Measurements from ENCODE around the gene SLC18A3. TPM values are rescaled to one million over a fixed set of nuclear protein-coding genes. Genes with fewer than 3 reads are reported as not detected.

SLC18A3 gene
- polyA plus RNA-seq, 1 experiment = not detected

GRCh38 chr10:49615213-49615612 lies 5.1 kb downstream of the SLC18A3 start:
- POLR2A ChIA-PET = no interaction called here
- Histone ChIP-seq H3K9me3 (ENCODE audit: control insufficient read depth, insufficient read depth, low read length) (peaks cover 14% of the 10 kb centered on the region; the same call in 1 of the 2 replicates), H3K4me3 (ENCODE audit: low read depth, low read length) (no peak overlapping the region), H3K27me3 (ENCODE audit: control insufficient read depth, insufficient read depth, low read length) (peaks cover 61% of the 10 kb centered on the region), H3K27ac (ENCODE audit: low read depth, low read length) (no peak overlapping the region)
- TF ChIP-seq, protein P1, sequence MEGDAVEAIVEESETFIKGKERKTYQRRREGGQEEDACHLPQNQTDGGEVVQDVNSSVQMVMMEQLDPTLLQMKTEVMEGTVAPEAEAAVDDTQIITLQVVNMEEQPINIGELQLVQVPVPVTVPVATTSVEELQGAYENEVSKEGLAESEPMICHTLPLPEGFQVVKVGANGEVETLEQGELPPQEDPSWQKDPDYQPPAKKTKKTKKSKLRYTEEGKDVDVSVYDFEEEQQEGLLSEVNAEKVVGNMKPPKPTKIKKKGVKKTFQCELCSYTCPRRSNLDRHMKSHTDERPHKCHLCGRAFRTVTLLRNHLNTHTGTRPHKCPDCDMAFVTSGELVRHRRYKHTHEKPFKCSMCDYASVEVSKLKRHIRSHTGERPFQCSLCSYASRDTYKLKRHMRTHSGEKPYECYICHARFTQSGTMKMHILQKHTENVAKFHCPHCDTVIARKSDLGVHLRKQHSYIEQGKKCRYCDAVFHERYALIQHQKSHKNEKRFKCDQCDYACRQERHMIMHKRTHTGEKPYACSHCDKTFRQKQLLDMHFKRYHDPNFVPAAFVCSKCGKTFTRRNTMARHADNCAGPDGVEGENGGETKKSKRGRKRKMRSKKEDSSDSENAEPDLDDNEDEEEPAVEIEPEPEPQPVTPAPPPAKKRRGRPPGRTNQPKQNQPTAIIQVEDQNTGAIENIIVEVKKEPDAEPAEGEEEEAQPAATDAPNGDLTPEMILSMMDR (IDR thresholded peaks at IDR 0.05; ENCODE audit: low read depth, low read length) = no peak
- CTCF ChIA-PET = no interaction called here
- no peak for DNase-seq (ENCODE audit: low read depth, low spot score)

DNA sequence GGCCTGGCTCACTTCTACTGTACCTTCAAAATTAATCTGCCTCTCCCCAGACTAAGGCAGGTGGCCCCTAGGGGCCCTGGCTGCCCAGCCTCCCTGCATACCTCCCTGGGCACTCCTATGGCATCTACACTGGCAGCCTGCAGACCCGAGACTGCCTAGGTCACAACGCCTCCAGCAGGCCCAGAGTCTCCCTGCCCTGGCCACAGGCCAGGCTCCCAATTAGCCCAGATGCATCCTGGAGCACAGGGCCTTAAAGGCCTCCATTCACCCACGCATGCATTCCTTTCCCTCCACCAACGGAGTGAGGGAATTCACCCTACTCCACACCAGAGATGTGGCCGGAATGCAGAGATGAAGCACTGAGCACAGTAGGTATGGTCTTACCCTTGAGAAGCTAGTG lies 5.6 kb downstream of the SLC18A3 start:
- peaks cover 14% of the 10 kb centered on the region; the same call in 1 of the 2 replicates for H3K9me3 ChIP-seq (ENCODE audit: control insufficient read depth, insufficient read depth, low read length)
- CTCF ChIA-PET = no interaction called here
- no peak overlapping the region for H3K27ac ChIP-seq (ENCODE audit: low read depth, low read length)
- TF ChIP-seq, protein P1 (IDR thresholded peaks at IDR 0.05; ENCODE audit: low read depth, low read length) = no peak
- DNase-seq (ENCODE audit: low read depth, low spot score) = no peak
- H3K4me3 ChIP-seq (ENCODE audit: low read depth, low read length) = no peak overlapping the region
- POLR2A ChIA-PET = no interaction called here
- H3K27me3 ChIP-seq (ENCODE audit: control insufficient read depth, insufficient read depth, low read length) = peaks cover 58% of the 10 kb centered on the region

DNA sequence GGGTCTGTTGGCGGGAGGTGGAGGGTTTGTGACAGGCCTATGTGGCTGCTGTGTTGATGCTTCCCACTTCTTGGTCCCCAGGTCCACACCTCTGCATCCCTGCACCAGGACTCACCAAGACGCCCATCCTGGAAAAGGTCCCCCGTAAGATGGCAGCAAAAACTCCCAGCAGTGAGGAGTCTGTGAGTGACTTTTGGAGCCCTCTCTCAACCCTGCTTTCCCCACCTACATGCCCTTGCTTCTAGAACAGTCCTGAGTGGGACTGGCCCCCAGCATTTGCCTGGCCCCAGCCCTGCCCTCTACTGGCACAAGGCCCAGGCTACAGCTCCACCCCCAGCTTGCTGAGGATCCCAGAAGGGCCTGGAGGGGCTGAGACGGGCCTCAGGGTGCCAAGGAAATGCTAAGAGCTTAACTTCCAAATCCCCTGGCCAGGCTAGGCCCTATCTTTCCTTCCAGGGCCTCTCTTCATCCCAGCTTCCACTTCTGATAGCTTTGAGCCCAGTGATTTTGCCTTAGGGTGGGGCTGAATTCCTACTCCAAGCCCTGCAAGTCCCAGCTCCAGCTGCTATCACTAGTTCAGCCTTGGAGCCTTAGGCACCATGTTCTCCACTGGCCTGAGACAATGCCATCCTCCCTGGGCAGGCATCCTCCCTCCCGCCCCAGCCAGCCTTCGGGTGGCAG lies 6.5 kb downstream of the SLC18A3 start:
- no peak for DNase-seq (ENCODE audit: low read depth, low spot score)
- CTCF ChIA-PET = no interaction called here
- POLR2A ChIA-PET = no interaction called here
- H3K27me3 ChIP-seq (ENCODE audit: control insufficient read depth, insufficient read depth, low read length) = peaks cover 50% of the 10 kb centered on the region
- no peak overlapping the region for H3K4me3 ChIP-seq (ENCODE audit: low read depth, low read length)
- TF ChIP-seq, protein P1 (IDR thresholded peaks at IDR 0.05; ENCODE audit: low read depth, low read length) = no peak
- H3K27ac ChIP-seq (ENCODE audit: low read depth, low read length) = no peak overlapping the region
- peaks cover 7% of the 10 kb centered on the region; the same call in 1 of the 2 replicates for H3K9me3 ChIP-seq (ENCODE audit: control insufficient read depth, insufficient read depth, low read length)

DNA sequence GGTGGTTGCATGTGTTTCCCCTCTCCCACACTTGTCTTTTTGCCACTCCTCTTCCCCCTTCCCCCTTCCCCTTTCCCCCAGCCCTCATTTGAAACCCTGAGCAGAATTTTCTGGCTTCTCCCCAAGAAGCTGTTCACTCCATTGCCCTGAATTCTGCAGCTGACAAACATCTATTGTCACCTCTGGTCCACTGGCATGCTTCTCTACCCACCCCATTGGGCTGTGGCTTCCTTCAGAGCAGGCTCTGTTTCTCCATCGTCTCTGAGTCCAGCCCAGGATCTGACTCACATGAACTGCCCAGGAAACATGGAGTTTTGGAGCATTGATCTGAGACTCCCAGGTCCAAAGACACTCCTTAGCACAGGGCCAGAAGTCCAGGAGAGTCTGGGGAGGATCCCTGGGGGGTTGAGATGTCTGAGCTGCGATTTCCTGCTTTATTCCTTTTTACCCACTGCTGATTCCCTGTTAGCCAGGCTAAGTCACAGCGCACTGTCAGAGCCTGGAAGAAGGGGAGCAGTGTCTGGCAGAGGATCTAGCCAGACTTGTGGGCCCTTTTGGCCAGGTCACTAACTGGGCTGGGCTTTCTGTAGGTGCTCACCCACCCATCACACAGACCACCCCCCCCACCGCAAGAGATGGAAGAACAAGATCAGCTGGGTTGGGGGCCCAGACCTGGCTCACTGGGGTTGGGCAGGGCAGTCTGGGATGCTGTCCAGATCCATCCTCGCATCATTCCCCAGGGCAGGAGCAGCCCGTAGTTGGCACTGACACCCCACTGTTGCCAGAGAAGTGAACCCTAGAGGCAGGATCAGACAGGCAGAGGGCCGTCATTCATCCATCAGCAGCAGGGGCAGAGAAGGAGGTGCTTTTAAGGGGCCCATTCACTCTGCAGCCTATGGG lies 7.3 kb downstream of the SLC18A3 start:
- POLR2A ChIA-PET = no interaction called here
- no peak for DNase-seq (ENCODE audit: low read depth, low spot score)

More for the DNA sequence above, 7.3 kb downstream of the SLC18A3 start:
- Histone ChIP-seq H3K9me3 (ENCODE audit: control insufficient read depth, insufficient read depth, low read length) (no peaks in the 10 kb centered on the region; the same call in 1 of the 2 replicates), H3K27me3 (ENCODE audit: control insufficient read depth, insufficient read depth, low read length) (peaks cover 42% of the 10 kb centered on the region), H3K27ac (ENCODE audit: low read depth, low read length) (no peak overlapping the region), H3K4me3 (ENCODE audit: low read depth, low read length) (no peak overlapping the region)
- TF ChIP-seq, protein P1 (IDR thresholded peaks at IDR 0.05; ENCODE audit: low read depth, low read length) = no peak
- CTCF ChIA-PET = interaction anchor here (0.8 kb wide), 1 partner anchor 22 kb away, joined by 3 read pairs; no protein-coding TSS in a partner anchor
